Ascending aorta (tissue), 2 donors: ENCODE measurements around the gene PSMD4. TPM values are rescaled to one million over a fixed set of nuclear protein-coding genes. Genes with fewer than 3 reads are reported as not detected.

ENCODE experiments used
- DNase-seq, 2 donors: peaks; one replicate each; pipeline ENCODE4 v3.0.0-alpha.2; 2019; ENCODE audit warnings: low spot score in 2 of 2
- H3K27ac ChIP-seq, 2 donors: fragments of 200-600 bp; sonication (generic); one replicate each; pipeline ENCODE4 v1.5.1; 2016 to 2017; ENCODE audit warnings: mild to moderate bottlenecking in 1 of 2
- H3K27me3 ChIP-seq: fragments of 200-600 bp; sonication (generic); one replicate; pipeline ENCODE4 v1.5.1; 2017
- H3K36me3 ChIP-seq, 2 donors: fragments of 200-600 bp; sonication (generic); one replicate each; pipeline ENCODE4 v1.5.1; 2016
- H3K4me1 ChIP-seq, 2 donors: fragments of 200-600 bp; sonication (generic); one replicate each; pipeline ENCODE4 v1.5.1; 2016 to 2017; ENCODE audit warnings: mild to moderate bottlenecking in 1 of 2
- H3K4me3 ChIP-seq, 2 donors: fragments of 200-600 bp; sonication (generic); one replicate each; pipeline ENCODE4 v1.5.1; 2016 to 2017; ENCODE audit warnings: mild to moderate bottlenecking in 1 of 2
- H3K9me3 ChIP-seq, 2 donors: fragments of 200-600 bp; sonication (generic); one replicate each; pipeline ENCODE4 v1.5.1; 2016
- intact Hi-C: fragments of 100-400 bp; cut with DNase I; formaldehyde crosslinking; loops from one replicate; pipeline ENCODE4 v1.15.1; 2023
- total RNA-seq: library from RNA; depleted of rRNA; stranded (reverse); fragments of >200 nt; gene quantifications from one replicate; pipeline ENCODE4 v1.1.0, GENCODE V29; 2016
- TF ChIP-seq, protein P1 (sequence below), 3 experiments: fragments of 200-600 bp in 2 of 3; fragments of 450-650 bp in 1 of 3; sonication (generic) in 2 of 3; IDR thresholded peaks; one replicate each; pipeline ENCODE4 v1.5.1; 2016 to 2019; ENCODE audit warnings: antibody characterized with exemption in 3 of 3, mild to moderate bottlenecking in 1 of 3, moderate library complexity in 1 of 3

Gene PSMD4
- total RNA-seq, 1 donor from 2014 or later, result 83.5 TPM

DNA sequence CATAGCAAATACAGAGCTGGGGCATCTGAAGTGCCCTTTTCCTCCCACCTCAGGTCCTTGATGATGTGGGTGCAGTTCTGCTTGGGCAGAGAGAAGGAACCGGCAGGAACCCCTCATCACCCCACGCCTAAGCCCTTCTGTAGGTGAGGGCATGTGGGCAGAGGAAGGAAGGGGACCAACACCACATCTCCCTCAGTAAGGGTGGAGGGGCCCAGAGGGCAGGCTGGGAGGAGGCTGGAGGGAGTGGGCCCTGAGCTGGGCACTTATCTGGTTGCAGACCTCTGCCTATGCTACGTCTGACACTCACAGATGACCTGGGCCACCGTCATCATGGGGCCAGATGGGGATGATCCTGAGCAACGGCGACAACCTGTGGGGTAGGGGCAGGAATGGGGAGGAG is 38.6 kb downstream of the PSMD4 start:
- H3K9me3 ChIP-seq, result no peaks in the 10 kb centered on the region
- TF ChIP-seq, protein P1, sequence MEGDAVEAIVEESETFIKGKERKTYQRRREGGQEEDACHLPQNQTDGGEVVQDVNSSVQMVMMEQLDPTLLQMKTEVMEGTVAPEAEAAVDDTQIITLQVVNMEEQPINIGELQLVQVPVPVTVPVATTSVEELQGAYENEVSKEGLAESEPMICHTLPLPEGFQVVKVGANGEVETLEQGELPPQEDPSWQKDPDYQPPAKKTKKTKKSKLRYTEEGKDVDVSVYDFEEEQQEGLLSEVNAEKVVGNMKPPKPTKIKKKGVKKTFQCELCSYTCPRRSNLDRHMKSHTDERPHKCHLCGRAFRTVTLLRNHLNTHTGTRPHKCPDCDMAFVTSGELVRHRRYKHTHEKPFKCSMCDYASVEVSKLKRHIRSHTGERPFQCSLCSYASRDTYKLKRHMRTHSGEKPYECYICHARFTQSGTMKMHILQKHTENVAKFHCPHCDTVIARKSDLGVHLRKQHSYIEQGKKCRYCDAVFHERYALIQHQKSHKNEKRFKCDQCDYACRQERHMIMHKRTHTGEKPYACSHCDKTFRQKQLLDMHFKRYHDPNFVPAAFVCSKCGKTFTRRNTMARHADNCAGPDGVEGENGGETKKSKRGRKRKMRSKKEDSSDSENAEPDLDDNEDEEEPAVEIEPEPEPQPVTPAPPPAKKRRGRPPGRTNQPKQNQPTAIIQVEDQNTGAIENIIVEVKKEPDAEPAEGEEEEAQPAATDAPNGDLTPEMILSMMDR (IDR thresholded peaks at IDR 0.05), result no peak
- peaks cover 91 to 98% of the 10 kb centered on the region in 2 donors for H3K36me3 ChIP-seq
- H3K4me1 ChIP-seq, result no peaks in the 10 kb centered on the region
- no peak overlapping the region for H3K4me3 ChIP-seq
- H3K27ac ChIP-seq, result no peak overlapping the region
- no peaks in the 10 kb centered on the region for H3K27me3 ChIP-seq
- DNase-seq, result no peak
- intact Hi-C loops, result no loop called here

DNA sequence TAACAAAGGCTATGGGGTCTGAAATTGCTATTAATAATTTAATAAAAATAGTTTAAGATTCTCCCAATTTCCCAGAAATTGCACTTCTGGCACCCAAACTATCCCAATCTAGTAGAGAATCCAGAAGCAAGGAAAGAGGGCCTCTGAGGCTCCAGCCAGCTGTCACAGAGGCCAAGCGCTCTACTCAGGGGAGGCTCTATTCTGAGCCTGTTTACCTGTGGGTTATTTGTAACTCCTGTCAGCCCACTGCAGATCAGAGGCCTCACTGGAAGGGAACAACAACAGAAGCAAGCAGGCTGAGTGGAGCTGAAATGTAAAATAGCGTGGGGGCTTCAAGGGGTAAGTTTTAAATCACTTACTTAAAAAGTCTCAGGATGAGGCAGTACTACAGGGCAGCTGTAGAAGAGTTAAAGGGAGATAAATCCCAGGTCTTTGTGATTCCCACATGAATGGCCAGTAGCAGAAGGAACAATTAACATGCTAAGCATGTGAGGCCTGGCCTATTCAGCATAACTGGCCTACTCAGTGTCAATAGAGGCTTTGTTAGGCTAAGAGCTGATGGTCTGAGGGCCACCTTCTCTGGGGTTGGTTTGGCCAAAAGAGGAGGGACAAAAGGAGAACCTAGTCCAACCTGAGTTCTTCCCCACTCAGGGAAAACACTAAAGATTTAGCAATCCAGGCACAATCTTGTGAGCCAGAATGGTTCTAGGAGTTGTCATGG is 40.4 kb downstream of the PSMD4 start:
- no peak overlapping the region for H3K4me3 ChIP-seq
- H3K36me3 ChIP-seq, result peaks cover 91 to 98% of the 10 kb centered on the region in 2 donors
- H3K9me3 ChIP-seq, result no peaks in the 10 kb centered on the region
- no peaks in the 10 kb centered on the region for H3K4me1 ChIP-seq
- no peak for DNase-seq
- TF ChIP-seq, protein P1 (IDR thresholded peaks at IDR 0.05), result no peak
- H3K27me3 ChIP-seq, result no peaks in the 10 kb centered on the region
- no peak overlapping the region for H3K27ac ChIP-seq
- intact Hi-C loops, result no loop called here

DNA sequence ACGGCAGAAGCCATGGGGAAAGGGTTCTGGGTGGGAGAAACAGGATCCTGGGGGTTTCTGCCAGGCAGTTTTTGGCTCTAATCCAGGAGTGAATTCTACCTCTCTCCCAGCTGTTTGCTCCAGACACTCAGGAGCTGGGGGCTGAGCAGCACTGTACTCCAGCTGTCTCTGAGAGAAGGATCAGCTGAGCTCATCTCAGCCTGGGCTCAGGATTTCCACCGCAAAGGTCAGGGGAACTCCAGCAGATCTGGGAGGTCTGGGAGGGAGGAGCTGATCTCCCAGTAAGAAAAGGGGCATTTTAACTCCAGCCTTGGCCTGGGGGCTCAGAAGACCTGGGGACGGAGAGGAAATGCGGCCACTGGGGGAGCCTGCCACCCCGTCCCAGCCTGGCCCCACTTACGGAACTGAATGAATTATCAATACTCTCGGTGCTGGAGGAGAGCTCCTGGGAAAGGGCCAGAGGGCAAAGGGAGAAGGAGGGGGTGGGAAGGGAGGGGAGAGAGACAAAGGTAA is 55.3 kb downstream of the PSMD4 start:
- peak overlapping the region; percentile 50 to 79 for H3K27ac ChIP-seq
- peaks cover 9 to 38% of the 10 kb centered on the region in 2 donors for H3K4me1 ChIP-seq
- intact Hi-C loops, result no loop called here
- no peak overlapping the region for H3K4me3 ChIP-seq
- no peak for DNase-seq
- H3K36me3 ChIP-seq, result peaks cover 37 to 76% of the 10 kb centered on the region in 2 donors
- TF ChIP-seq, protein P1 (IDR thresholded peaks at IDR 0.05), result no peak
- no peaks in the 10 kb centered on the region for H3K27me3 ChIP-seq
- no peaks in the 10 kb centered on the region for H3K9me3 ChIP-seq

DNA sequence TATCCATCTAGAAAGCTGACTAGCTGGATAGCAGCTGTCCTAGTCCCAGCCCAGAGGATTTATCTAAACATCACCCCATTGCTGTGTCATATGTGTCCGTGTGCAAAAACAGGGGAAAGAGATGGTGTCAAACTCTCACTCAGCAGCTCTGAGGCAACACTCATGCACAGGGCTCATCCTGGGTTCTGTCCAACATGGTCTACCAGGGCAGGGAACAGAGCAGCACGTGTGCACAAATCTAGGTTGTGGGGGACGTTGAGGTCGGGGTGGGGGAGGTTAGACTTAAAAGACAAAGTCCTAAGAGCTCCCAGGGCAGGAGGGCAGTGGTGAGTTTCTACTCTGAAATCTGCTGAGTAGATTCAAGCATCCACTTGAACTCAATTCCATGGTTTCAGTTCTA is 56.5 kb downstream of the PSMD4 start:
- Histone ChIP-seq H3K27me3 (no peaks in the 10 kb centered on the region), H3K4me3 (no peak overlapping the region), H3K27ac (peak overlapping the region; percentile 79 to 85), H3K9me3 (no peaks in the 10 kb centered on the region), H3K4me1 (peaks cover 9 to 38% of the 10 kb centered on the region in 2 donors), H3K36me3 (peaks cover 35 to 76% of the 10 kb centered on the region in 2 donors)
- intact Hi-C loops, result loop anchor here (1.0 kb wide), 1 partner anchor 16 kb away; the partner anchor contains the start of gene PI4KB
- TF ChIP-seq, protein P1 (IDR thresholded peaks at IDR 0.05), result no peak
- no peak for DNase-seq

DNA sequence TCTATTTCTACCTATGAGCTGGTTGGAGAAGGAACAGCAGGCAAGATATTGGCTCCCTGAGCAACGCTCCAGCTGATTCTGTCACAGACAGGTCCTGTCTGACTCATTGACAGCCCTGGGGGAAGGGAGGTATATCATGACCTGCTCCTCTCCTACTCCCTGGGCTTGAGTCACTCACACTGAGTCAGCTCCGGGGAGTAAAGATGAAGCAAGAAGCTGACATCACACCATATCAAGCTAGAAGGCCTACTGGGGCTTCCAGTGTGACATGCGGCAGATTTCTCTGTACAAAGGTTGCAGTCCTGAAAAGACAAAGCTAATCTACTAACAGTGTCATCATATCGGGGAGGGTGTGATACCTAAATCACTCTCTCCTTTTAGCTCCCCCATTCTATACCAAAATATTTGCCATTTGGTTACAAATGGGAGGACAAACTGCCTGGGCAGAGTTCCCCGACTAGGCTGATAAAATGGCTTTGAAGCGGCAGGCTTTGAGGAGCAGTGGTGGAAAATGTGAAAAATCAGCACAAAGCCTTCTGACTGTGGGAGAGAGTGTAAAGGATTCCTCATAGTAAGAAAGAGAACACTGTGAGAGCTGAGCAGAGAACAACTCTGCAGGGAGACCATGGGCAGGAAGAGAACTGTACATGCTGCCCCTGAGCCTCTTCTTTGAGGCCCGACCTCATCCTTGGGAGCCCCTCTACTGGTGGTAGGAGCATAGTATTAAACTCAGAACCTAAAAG is 57.2 kb downstream of the PSMD4 start:
- H3K27me3 ChIP-seq, result no peaks in the 10 kb centered on the region
- H3K27ac ChIP-seq, result peak overlapping the region; percentile 79 to 85
- H3K4me1 ChIP-seq, result peaks cover 9 to 38% of the 10 kb centered on the region in 2 donors
- DNase-seq, result peak; percentile 81 to 96
- intact Hi-C loops, result loop anchor here (1.0 kb wide), 1 partner anchor 16 kb away; the partner anchor contains the start of gene PI4KB
- H3K4me3 ChIP-seq, result no peak overlapping the region
- no peaks in the 10 kb centered on the region for H3K9me3 ChIP-seq
- H3K36me3 ChIP-seq, result peaks cover 32 to 75% of the 10 kb centered on the region in 2 donors
- TF ChIP-seq, protein P1 (IDR thresholded peaks at IDR 0.05), result no peak
